Germinal center (tissue), 1 donor: ENCODE measurements around the gene KRTAP11-1.

ENCODE experiments used
- DNase-seq: peaks from one replicate; pipeline ENCODE4 v3.0.0; 2012; ENCODE audit warnings: mixed read lengths, low spot score

KRTAP11-1 gene

GRCh38 chr21:30881480-30881879, at the start of gene KRTAP11-1:
Gene KRTAP11-1 (minus strand): TSS chr21:30881580. CDS start chr21:30881524, 56 bp downstream.
- no peak for DNase-seq

- DNase-seq, result no peak
These were observed 42.8 kb upstream of the KRTAP11-1 start for GRCh38 chr21:30924146-30924700.

GRCh38 chr21:30921129-30921528, 39.7 kb upstream of the KRTAP11-1 start:
- no peak for DNase-seq

DNA sequence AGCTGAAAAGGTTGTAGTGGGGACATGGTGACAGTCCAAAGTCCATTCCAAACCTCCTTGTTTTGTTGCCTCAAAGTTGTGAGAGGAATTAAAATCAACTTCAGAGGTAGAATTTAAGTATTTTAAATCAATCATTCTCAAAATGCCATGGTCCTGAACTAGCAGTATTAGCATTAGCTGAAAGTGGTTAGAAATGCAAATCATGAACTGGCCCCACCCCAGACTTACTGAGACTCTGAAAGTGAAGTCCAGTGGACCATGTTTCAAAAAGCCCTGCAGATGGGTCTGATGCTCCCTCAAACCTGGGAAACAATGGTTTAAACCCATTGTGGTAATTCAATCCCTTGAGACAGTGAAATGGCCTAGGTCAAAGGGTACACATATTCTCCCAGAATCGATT, 36.2 kb upstream of the KRTAP11-1 start:
- DNase-seq, result no peak

- DNase-seq, result no peak
These were observed 19.5 kb upstream of the KRTAP11-1 start for GRCh38 chr21:30900881-30901280.

DNA sequence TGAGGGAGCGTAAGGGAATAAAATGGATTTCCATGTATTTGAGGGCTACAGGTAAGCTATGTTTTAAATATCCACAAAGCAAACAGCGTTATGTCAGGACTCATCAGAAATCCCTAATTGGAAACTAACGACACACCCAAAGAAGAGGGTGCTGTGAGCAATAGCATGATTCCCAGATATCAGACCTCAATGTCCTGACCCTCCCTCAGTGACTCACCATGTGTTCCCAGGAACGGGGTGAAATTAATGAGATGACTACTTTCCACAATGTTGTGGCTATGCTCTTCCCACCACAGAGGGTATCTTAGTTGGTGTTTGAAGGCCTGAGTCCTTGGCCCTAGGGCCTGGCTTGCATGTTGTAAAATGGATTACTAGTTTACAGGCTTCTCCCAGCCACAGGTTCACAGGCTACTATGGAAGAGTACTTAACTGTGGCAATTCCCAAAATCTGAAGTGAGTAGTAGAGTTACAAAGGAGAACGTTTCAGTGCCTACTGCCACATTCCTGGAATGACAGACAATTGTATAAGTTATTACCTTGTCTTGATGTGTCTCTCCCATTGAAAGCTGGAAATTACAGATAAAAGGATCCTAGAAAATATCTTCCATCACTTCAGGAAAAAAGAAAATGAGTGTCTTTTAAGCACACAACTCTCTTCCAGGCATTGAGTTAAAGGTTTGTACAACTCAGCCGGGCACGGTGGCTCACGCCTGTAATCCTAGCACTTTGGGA, 1.7 kb upstream of the KRTAP11-1 start:
- no peak for DNase-seq

DNA sequence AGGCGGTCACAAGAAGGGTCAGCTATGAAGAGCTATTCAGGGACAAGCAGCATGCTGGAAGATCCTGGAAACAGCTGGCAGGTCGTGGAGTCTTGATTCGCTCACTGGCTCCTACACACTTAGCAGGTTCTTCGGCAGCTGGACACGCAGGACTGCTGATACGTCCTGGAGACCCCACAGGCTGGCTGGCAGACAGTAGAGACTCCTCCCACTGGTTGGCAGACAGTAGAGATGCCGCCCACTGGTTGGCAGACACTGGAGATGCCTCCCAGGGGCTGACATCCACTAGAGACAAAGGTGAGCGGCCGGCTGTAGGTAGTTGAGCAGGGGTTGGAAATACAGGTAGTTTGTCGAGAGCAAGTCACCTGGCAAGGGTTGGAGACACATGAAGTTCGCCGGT, 466 bp downstream of the KRTAP11-1 start:
- DNase-seq, result no peak

DNA sequence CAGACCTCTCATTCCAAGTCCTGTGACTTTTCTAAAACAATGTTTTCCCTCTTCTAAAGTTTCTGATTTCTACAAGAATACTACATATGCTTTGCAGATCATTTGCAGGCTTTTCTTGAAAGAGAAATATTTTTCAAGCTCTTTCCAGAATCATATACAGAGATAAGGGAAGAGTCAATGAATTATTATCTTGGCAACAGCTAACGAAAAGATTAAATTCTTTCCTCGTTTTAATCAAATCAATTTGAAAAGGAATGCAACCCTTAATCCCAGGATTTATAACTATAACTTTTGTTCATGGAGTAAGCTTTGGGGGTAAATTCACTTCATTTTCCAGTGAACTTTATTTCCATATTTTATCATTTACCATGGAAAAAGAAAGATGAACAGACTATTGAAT, 6.9 kb downstream of the KRTAP11-1 start:
- DNase-seq, result no peak

DNA sequence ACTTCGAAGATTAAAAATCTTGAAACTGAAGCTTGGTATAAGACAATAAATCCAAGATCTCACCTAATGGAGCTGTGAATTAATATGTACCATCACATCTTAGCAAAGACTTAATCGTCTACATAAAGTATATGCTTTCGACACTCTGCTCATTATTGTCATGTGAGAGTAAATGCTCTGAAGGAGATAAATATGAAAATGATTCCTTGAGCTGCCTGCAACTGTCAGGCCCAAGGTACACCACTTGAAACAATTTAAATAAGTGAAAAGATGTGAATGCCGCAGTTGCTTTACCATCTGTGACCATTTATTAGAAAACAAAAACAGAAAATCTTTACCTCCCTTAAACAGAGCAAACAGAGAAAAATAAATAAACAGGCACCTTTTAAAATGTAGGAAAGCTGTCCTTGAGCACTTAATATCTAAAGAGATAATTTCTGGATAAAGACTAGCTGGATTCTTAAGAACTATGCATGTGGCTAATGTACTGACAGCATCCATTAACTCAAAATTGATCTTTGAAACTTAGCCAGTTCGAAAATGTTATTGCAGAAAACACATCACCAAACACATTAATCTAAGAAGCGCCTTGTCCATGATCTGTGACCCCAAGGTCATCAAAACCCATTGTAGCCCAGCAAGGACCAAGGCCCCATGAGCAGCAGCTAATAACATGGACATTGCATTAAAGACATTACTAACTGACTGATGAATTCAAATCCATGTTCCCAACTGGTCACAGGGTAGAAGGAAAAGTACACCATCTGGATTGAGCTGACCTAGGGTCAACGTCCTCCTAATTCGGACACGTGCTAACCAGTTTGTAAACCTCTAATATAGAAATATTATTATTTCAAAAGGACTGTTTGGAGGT, 33.5 kb downstream of the KRTAP11-1 start:
- DNase-seq, result no peak

GRCh38 chr21:30842990-30843389, 38.4 kb downstream of the KRTAP11-1 start:
- DNase-seq, result no peak

DNA sequence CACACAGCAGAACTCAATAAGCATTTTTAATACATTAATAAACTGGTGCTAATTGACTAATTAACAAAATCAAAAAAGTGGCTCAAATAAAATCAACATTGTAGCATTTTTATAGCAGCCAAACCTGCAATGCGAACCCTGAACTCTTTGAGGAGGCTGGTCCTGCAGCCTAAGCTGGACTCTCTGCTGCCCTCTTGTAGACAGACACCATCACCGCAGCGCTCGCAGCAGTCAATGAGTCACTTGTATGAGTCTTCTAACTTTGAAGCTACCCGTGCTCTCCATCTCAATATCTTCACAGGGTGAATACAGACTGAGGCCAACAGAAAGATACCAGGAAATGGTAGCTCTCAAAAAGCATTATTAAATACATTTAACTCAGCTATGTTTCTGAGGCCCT, 42.1 kb downstream of the KRTAP11-1 start:
- peak; percentile 2 for DNase-seq

DNA sequence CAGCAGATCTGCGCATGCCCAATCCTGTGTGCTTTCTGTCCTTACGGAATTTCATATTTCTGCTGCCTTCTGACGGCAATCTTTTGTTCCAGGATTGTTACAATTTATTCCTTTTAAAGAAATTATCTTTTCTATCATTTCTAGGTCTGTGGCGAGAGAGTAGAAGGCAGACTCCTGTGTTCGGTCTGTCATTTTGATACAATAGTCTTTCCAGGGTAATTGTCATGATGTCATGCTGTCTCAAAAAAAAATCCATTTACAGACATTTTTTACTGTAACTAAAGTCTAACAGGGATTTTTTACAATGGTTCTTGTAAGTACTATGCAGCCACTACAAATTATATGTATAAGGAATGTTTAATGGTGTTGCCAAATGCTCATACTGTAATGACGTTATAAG, 42.8 kb downstream of the KRTAP11-1 start:
- DNase-seq, result no peak

GRCh38 chr21:30831194-30831765, 50.1 kb downstream of the KRTAP11-1 start:
- DNase-seq, result peak; percentile 23
